Hepatocyte (in vitro differentiated cells): ENCODE data around the gene NYAP2.

ENCODE experiments used
- EZH2 ChIP-seq: fragments of 200-600 bp; sonication (generic); IDR thresholded peaks from 2 replicates; pipeline ENCODE4 v1.6.1; 2016; ENCODE audit warnings: antibody characterized with exemption, mild to moderate bottlenecking, borderline replicate concordance
- EZH2phosphoT487 ChIP-seq: fragments of 200-600 bp; sonication (generic); IDR thresholded peaks from one replicate; pipeline ENCODE4 v1.6.1; 2018; ENCODE audit warnings: antibody characterized with exemption, mild to moderate bottlenecking, low read depth, moderate library complexity; ENCODE audit not compliant: unreplicated experiment, severe bottlenecking
- TF ChIP-seq, protein P1 (sequence below): fragments of 200-600 bp; sonication (generic); IDR thresholded peaks from 2 replicates; pipeline ENCODE4 v1.5.1; 2016; ENCODE audit warnings: antibody characterized with exemption, mild to moderate bottlenecking; ENCODE audit not compliant: poor library complexity

DNA sequence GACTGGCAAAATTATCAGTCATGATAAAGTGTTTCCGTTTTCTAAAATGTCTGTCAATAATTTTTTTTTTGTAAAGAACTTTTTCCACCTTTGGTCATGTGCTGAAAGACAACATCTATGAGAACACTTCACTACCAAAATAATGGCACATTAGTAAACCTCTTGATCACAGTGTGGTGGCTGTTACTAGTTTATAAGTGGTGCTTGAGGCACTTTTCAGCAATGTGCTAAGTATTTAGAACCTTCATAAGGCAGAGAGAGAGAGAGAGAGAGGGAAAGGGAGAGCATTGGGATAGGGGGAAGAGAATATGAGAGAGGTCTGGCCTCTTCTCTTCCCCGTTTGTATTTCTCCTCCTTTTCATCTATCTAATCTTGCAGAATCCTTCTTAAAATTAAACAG is 1.1 kb upstream of the NYAP2 start:
- TF ChIP-seq, protein P1, sequence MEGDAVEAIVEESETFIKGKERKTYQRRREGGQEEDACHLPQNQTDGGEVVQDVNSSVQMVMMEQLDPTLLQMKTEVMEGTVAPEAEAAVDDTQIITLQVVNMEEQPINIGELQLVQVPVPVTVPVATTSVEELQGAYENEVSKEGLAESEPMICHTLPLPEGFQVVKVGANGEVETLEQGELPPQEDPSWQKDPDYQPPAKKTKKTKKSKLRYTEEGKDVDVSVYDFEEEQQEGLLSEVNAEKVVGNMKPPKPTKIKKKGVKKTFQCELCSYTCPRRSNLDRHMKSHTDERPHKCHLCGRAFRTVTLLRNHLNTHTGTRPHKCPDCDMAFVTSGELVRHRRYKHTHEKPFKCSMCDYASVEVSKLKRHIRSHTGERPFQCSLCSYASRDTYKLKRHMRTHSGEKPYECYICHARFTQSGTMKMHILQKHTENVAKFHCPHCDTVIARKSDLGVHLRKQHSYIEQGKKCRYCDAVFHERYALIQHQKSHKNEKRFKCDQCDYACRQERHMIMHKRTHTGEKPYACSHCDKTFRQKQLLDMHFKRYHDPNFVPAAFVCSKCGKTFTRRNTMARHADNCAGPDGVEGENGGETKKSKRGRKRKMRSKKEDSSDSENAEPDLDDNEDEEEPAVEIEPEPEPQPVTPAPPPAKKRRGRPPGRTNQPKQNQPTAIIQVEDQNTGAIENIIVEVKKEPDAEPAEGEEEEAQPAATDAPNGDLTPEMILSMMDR: no peak
- TF ChIP-seq EZH2phosphoT487 (no peak), EZH2 (no peak)
